NCI-H526 (cell line): ENCODE results near the gene RCBTB1.
"Not testable (repeated sequence)": the region's sequence is repeated elsewhere in the genome, so short reads cannot be mapped to it uniquely, and the experiment has no call there.

Source experiments
- DNase-seq, 2 experiments: peaks; one replicate each; lab custom pipeline; 2025; lab: John Stamatoyannopoulos, UW

Gene RCBTB1

DNA sequence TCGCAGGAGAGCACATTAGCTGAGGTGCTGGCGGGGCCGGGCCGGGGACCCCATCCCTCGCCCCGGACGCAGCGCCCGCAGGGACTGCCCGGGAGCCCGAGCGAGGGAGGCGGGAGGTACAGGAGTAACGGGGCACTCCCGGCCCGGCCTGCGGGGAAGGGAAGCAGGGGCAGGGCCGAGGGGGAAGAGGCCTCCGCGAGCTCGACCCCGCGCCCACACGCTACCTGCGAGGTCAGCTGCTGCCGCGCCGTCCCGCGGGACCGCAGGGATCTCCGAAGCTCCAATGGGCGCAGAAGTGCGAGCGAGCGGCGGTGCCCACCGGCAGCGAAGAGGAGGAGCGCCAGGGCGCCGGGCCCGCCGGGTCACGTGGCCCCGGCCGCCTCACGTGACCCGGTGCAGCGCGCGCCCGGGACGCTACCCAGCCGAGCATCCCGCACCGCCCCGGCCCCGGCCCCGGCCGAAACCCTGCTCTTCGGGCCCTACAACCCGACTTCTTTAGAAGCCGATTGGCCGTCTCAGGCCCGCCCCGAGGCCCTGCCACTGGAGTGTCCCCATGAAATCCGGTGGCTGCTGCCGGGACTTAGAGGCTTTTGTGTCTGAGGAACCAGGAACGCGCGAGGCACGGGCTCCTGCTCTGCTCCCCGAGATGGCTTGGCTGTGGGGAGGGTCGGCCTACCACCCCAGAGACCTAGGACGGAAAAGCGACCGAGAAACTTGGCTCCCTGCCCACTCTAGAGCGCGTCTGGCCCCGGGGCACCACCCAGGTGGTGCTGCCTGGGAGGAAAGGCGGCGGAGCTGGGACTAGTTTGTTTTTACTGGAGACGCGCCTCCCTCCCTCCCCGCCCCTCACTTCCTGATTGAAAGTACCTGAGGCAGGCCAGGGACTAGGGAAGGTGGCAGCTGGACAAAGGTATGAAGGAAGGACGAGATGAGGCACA, at the start of gene RCBTB1:
TSS of gene RCBTB1 (minus strand) at position 339 of the 938 bp plus-strand sequence. CDS start 18,279 bp downstream, outside the sequence.
- peak; percentile 72 to 93 for DNase-seq

DNA sequence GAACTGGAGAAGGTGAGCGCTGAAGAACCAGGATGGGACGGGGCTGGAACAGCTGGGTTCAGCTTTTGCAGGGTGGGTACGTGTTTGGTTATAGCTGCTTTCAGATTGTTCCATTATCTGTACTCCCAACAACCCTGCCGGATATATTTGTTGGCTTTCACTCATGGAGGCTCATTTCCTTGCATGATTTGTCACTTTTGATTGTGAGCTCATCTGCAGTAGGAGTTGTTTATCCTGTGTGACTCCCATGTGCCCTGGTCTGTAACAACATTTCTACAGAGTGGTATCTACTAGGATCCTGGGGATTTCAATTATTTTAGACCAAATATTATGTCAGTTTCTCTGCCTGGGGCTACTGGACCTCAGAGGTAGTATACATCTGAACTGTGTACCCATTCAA, 48.4 kb upstream of the RCBTB1 start:
- DNase-seq: no peak

DNA sequence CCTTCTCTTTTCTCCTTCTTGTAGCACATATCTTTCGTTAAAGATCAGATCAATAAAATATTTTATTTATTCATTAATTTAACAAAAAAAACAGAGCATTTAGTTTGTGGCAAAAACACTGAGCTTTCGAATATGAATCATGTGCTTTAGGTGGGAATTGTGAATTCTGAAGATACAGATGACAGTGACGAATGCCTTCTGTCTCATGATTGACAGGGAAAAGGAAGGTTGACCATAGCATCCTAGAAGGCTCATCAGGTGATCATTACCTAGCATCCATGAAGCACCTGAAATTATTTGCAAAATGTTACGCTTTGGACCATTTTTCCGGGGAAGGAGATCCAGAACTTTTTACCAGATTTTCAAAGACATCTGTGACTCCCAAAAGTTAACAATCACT, 46.8 kb upstream of the RCBTB1 start:
- DNase-seq: no peak

- no peak for DNase-seq
Observed at GRCh38 chr13:49630580-49630979, 45.2 kb upstream of the RCBTB1 start.

DNA sequence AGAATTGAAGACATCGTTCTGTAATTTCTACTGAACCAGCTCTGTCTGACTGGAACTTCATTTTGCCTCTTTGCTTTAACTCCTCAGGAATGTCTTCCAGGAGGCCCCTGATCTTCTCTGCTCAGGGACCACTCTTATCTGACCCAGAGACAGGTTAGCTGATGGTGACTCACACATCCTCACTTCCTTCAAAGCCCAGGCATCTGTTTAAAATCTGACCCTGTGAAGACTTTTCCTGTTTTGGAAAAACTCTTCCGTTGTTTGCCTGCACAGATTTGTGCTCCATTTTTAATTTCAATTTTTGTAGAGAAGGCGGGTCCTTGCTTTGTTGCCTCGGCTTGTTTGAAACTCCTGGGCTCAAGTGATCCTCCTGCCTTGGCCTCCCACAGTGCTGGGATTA, 44.6 kb upstream of the RCBTB1 start:
- DNase-seq: no peak

GRCh38 chr13:49629196-49629938, 44.0 kb upstream of the RCBTB1 start:
- DNase-seq: no peak

GRCh38 chr13:49627831-49628652, 42.7 kb upstream of the RCBTB1 start, which contains the start of gene ARL11:
TSS of gene ARL11 (plus strand) at chr13:49628507. CDS start at chr13:49630448, 1,941 bp downstream.
- peak in 1 of 2 experiments; percentile 35 for DNase-seq

DNA sequence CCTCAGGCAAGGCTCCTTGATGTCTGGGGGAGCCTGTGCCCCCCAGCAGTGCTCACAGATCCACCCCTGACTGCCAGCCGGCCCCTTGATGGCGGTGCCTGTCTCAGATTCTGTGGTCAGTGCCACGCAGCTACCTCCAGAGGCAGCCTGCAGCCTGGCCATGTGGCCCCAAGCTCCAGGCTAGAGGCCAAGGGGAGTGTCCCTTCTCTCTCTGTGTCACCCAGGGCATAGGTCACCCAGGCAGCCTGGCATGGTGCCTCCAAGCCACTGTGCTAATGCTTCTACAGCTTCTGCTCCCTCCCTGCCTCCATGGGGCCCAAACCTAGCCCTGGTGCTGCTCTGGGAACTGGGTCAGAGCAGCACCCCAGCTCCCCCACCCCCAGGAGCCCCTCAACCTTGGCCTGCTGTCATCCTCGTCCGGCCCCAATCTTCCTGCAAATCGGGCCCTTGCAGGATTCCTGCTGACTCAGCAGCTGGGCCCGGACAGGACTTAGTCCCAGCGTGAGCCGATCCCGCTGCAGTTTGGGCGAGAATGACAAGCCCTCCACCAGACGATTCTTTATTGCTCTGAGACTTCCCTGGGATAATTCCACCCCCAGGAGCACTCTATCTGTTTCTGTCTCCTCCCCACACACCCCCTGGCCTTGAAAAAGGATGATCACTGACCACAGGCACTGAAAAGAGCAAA, 40.2 kb upstream of the RCBTB1 start:
- no peak for DNase-seq

DNA sequence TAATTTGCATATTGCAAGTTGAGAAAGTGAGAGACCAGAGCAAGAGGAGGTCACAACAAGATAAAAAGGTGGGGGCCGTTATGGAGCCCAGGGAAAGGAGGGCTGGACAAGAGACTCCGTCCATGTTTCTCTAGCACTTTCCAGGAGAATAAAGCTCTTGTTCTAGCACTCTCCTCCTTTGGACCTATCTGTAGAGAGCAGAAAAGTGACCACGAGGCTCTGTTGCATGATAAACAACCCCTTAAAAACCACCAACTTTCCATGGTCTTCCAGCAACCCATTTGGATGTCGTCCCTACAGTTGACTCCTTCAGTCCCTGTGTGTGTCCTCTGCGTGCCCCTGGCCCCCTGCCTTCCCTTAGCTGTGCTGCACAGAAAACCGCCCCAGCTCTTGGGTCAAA, 38.9 kb upstream of the RCBTB1 start:
- no peak for DNase-seq

- no peak for DNase-seq
Observed at GRCh38 chr13:49622174-49622946, 37.0 kb upstream of the RCBTB1 start.

DNA sequence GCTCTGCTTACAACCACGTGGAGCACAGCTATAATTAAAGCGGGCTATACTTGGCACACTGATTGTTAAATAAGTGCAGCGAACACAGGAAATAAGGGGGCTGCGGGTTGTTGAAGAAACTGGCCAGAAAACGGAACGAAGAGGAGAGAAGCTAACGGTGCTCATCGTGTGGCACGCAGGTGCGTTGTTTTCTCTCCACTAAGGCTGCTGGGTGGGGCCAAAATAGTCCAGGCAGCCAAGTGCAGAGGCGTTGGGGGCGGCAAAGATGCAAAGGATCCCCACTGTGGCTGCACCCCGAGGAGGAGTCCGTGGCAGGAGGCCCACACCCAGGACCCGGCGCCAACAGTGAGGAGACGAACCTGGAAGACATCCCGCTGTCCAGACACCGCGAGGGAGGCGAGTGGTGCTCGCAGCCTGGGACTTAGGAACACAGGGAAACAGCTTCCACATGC, 34.8 kb upstream of the RCBTB1 start:
- peak in 1 of 2 experiments; percentile 34 for DNase-seq

- no peak for DNase-seq
Observed at GRCh38 chr13:49616676-49617065, 31.3 kb upstream of the RCBTB1 start.

- DNase-seq: no peak
Observed at GRCh38 chr13:49615836-49616675, 30.7 kb upstream of the RCBTB1 start.

- not testable (repeated sequence) for DNase-seq
Observed at GRCh38 chr13:49612042-49612441, 26.7 kb upstream of the RCBTB1 start.

- no peak for DNase-seq
Observed at GRCh38 chr13:49610176-49610575, 24.8 kb upstream of the RCBTB1 start.

DNA sequence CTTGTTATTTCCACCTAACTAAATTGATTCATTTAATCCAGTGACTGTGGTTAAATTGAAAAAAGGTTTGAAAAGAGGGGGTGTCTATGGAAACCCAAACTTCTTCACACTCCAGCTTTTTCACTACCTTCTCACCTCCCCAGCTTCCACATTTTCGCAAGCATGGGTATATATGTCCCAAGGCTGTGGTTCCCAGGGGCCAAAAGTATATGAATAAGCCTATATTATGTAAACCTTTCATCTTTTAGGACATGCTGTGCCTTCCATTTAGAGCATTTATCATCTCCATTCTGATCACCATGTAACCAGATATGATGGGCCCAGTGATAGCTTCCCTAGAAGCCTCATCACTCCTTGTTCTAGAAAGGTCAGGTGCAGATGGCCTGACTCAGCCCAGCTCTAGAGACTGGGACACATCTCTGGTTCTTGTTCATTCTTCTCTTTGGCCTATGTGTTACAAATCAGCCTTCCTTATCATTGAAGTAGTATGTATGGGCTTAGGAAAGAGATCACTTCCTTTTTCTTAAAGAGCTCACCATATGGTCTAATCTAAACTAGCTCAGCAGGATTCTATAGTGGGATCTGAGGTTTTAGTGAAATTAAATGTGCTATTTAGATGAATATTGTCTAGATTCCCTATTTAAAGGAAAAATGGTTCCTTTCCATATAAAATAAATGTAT, 23.4 kb upstream of the RCBTB1 start:
- DNase-seq: no peak

GRCh38 chr13:49607761-49608160, 22.4 kb upstream of the RCBTB1 start:
- DNase-seq: no peak

DNA sequence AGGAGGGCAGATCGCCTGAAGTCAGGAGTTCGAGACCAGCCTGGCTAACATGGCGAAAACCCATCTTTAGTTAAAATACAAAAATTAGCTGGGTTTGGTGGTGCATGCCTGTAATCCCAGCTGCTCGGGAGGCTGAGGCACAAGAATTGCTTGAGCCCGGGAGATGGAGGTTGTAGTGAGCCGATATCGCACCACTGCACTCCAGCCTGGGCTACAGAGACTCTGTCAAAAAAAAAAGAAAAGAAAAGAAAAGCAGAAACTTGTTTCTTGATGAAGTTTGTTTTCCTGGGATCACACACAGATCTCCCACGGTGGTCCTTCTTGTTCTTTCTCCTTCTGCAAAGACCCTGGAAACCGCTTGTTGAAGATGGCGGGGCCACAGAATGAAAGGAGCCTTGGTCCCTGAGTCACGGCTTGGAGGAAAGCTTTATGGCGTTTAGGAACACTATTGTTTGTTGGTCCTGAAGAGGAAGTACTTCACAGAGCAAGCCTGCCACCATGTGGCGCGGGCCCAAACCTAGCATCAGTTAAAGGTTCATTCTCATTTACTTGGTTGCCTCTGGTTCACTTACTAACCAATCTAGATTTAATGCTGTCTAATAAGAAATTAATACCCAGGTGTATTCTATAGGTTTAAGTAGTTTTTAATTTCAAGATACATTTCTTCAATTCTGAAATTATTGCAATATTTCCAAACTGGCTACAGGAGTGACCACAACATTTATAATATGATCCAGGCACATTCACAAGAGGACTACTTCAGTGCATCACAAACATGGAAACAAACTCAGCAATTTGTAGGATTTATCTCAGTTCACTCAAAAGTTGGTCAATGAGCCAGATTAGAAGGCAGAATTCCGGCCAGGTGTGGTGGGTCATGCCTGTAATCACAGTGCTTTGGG, 21.6 kb upstream of the RCBTB1 start:
- DNase-seq: peak; percentile 82 to 94
